Central memory CD8-positive, alpha-beta T cell (primary cell): ENCODE data around the gene RPUSD1.
A peak's percentile ranks its signal among the peaks of the same experiment; 100 is the strongest.

Experiments used
- ATAC-seq: fragments of 150-1000 bp; cut with Tn5 transposase; replicated peaks from 2 replicates; pipeline ENCODE4 v1.10.0; 2022; ENCODE audit warnings: mild to moderate bottlenecking, moderate FRiP score, moderate number of reproducible peaks; ENCODE audit not compliant: poor library complexity, severe bottlenecking; ENCODE audit errors: extremely low read depth
- DNase-seq, 2 donors: peaks; one replicate each; pipeline ENCODE4 v3.0.0; 2021; ENCODE audit warnings: low spot score in 2 of 2
- H3K27ac Mint-ChIP-seq: one replicate; pipeline ENCODE4 v1.8.0; 2022; ENCODE audit warnings: low read depth, mild to moderate bottlenecking, moderate library complexity, mixed read lengths
- H3K27me3 Mint-ChIP-seq: one replicate; pipeline ENCODE4 v1.8.0; 2022; ENCODE audit warnings: mixed read lengths
- H3K36me3 Mint-ChIP-seq: one replicate; pipeline ENCODE4 v1.8.0; 2022; ENCODE audit warnings: mild to moderate bottlenecking, moderate library complexity, mixed read lengths; ENCODE audit not compliant: insufficient read depth
- H3K4me1 Mint-ChIP-seq: one replicate; pipeline ENCODE4 v1.8.0; 2022; ENCODE audit warnings: mixed read lengths
- H3K4me3 Mint-ChIP-seq: one replicate; pipeline ENCODE4 v1.8.0; 2022; ENCODE audit warnings: mild to moderate bottlenecking, moderate library complexity, mixed read lengths
- H3K9me3 Mint-ChIP-seq: one replicate; pipeline ENCODE4 v1.8.0; 2022; ENCODE audit warnings: mixed read lengths

RPUSD1 gene

GRCh38 chr16:814974-815373 lies 26.8 kb upstream of the RPUSD1 start:
- DNase-seq (no peak), ATAC-seq (no peak)
- peaks cover 30% of the 10 kb centered on the region for H3K27me3 Mint-ChIP-seq
- H3K36me3 Mint-ChIP-seq = peaks cover 3% of the 10 kb centered on the region
- H3K4me3 Mint-ChIP-seq = no peak overlapping the region
- H3K9me3 Mint-ChIP-seq = no peaks in the 10 kb centered on the region
- H3K4me1 Mint-ChIP-seq = peaks cover 5% of the 10 kb centered on the region
- no peak overlapping the region for H3K27ac Mint-ChIP-seq

GRCh38 chr16:813916-814412 lies 25.8 kb upstream of the RPUSD1 start:
- Mint-ChIP-seq H3K27me3 (peaks cover 38% of the 10 kb centered on the region), H3K36me3 (peaks cover 3% of the 10 kb centered on the region), H3K4me1 (peaks cover 5% of the 10 kb centered on the region), H3K4me3 (no peak overlapping the region), H3K27ac (no peak overlapping the region), H3K9me3 (no peaks in the 10 kb centered on the region)
- DNase-seq (no peak), ATAC-seq (no peak)

GRCh38 chr16:813204-813915 lies 25.2 kb upstream of the RPUSD1 start:
- H3K27ac Mint-ChIP-seq = no peak overlapping the region
- H3K36me3 Mint-ChIP-seq = peaks cover 3% of the 10 kb centered on the region
- peaks cover 9% of the 10 kb centered on the region for H3K4me1 Mint-ChIP-seq
- H3K4me3 Mint-ChIP-seq = no peak overlapping the region
- no peak for DNase-seq
- H3K27me3 Mint-ChIP-seq = peaks cover 38% of the 10 kb centered on the region
- ATAC-seq = no peak
- no peaks in the 10 kb centered on the region for H3K9me3 Mint-ChIP-seq

- Mint-ChIP-seq H3K4me1 (peaks cover 16% of the 10 kb centered on the region), H3K4me3 (peak overlapping the region; percentile 91), H3K9me3 (no peaks in the 10 kb centered on the region), H3K36me3 (peaks cover 13% of the 10 kb centered on the region), H3K27me3 (peaks cover 32% of the 10 kb centered on the region), H3K27ac (peak overlapping the region; percentile 88)
- no peak for ATAC-seq
- no peak for DNase-seq
These were observed 19.9 kb upstream of the RPUSD1 start for GRCh38 chr16:808085-808386.

- DNase-seq (peak; percentile 67 to 69), ATAC-seq (peak; percentile 92)
- Mint-ChIP-seq H3K9me3 (no peaks in the 10 kb centered on the region), H3K4me1 (peaks cover 12% of the 10 kb centered on the region), H3K27me3 (peaks cover 30% of the 10 kb centered on the region), H3K27ac (peak overlapping the region; percentile 88), H3K4me3 (peak overlapping the region; percentile 91), H3K36me3 (peaks cover 13% of the 10 kb centered on the region)
These were observed 19.3 kb upstream of the RPUSD1 start for GRCh38 chr16:807347-808084.

- H3K27me3 Mint-ChIP-seq = peaks cover 22% of the 10 kb centered on the region
- no peaks in the 10 kb centered on the region for H3K9me3 Mint-ChIP-seq
- H3K36me3 Mint-ChIP-seq = peaks cover 10% of the 10 kb centered on the region
- no peak overlapping the region for H3K27ac Mint-ChIP-seq
- ATAC-seq (no peak), DNase-seq (no peak)
- H3K4me1 Mint-ChIP-seq = peaks cover 12% of the 10 kb centered on the region
- H3K4me3 Mint-ChIP-seq = peak overlapping the region; percentile 91
These were observed 17.3 kb upstream of the RPUSD1 start for GRCh38 chr16:805474-805873.

GRCh38 chr16:804193-805048 lies 16.2 kb upstream of the RPUSD1 start:
- H3K4me1 Mint-ChIP-seq = peaks cover 12% of the 10 kb centered on the region
- no peak overlapping the region for H3K27ac Mint-ChIP-seq
- H3K36me3 Mint-ChIP-seq = peaks cover 10% of the 10 kb centered on the region
- H3K27me3 Mint-ChIP-seq = peaks cover 11% of the 10 kb centered on the region
- ATAC-seq = no peak
- no peaks in the 10 kb centered on the region for H3K9me3 Mint-ChIP-seq
- H3K4me3 Mint-ChIP-seq = no peak overlapping the region
- no peak for DNase-seq

GRCh38 chr16:803754-804080 lies 15.5 kb upstream of the RPUSD1 start:
- no peak for ATAC-seq
- H3K27ac Mint-ChIP-seq = no peak overlapping the region

GRCh38 chr16:802914-803753 lies 15.0 kb upstream of the RPUSD1 start:
- no peaks in the 10 kb centered on the region for H3K9me3 Mint-ChIP-seq
- ATAC-seq (no peak), DNase-seq (no peak)
- H3K4me3 Mint-ChIP-seq = no peak overlapping the region
- H3K4me1 Mint-ChIP-seq = peaks cover 6% of the 10 kb centered on the region
- no peak overlapping the region for H3K27ac Mint-ChIP-seq
- H3K36me3 Mint-ChIP-seq = peaks cover 10% of the 10 kb centered on the region
- H3K27me3 Mint-ChIP-seq = peaks cover 9% of the 10 kb centered on the region

More at GRCh38 chr16:803754-804080, 15.5 kb upstream of the RPUSD1 start:
- H3K9me3 Mint-ChIP-seq = no peaks in the 10 kb centered on the region
- no peak for DNase-seq
- H3K36me3 Mint-ChIP-seq = peaks cover 10% of the 10 kb centered on the region
- H3K4me1 Mint-ChIP-seq = peaks cover 12% of the 10 kb centered on the region
- H3K4me3 Mint-ChIP-seq = no peak overlapping the region
- H3K27me3 Mint-ChIP-seq = peaks cover 9% of the 10 kb centered on the region

- no peak overlapping the region for H3K4me3 Mint-ChIP-seq
- peaks cover 9% of the 10 kb centered on the region for H3K27me3 Mint-ChIP-seq
- no peak for DNase-seq
- H3K36me3 Mint-ChIP-seq = peaks cover 4% of the 10 kb centered on the region
- H3K4me1 Mint-ChIP-seq = no peaks in the 10 kb centered on the region
- no peak for ATAC-seq
- H3K27ac Mint-ChIP-seq = no peak overlapping the region
- no peaks in the 10 kb centered on the region for H3K9me3 Mint-ChIP-seq
These were observed 14.3 kb upstream of the RPUSD1 start for GRCh38 chr16:802461-802860.

GRCh38 chr16:801584-802363 lies 13.6 kb upstream of the RPUSD1 start:
- Mint-ChIP-seq H3K36me3 (peaks cover under 1% of the 10 kb centered on the region), H3K4me3 (no peak overlapping the region), H3K27me3 (peaks cover 9% of the 10 kb centered on the region), H3K27ac (no peak overlapping the region), H3K4me1 (no peaks in the 10 kb centered on the region), H3K9me3 (no peaks in the 10 kb centered on the region)
- no peak for DNase-seq
- no peak for ATAC-seq
